Mesenchymal stem cell (in vitro differentiated cells and primary cell): ENCODE results near the gene IFFO2. TPM values are rescaled to one million over a fixed set of nuclear protein-coding genes. Genes with fewer than 3 reads are reported as not detected.
A peak's percentile ranks its signal among the peaks of the same experiment; 100 is the strongest.

Experiments
- DNase-seq: peaks from one replicate; pipeline ENCODE4 v3.0.0-alpha.2; 2013
- H2AFZ ChIP-seq: one replicate; pipeline ENCODE4 v1.6.1; 2013; ENCODE audit warnings: low read depth, mild to moderate bottlenecking, control low read depth, inconsistent platforms, low read length, moderate library complexity
- H2AK5ac ChIP-seq: 2 replicates; pipeline ENCODE4 v1.6.1; 2013; ENCODE audit warnings: low read length, moderate library complexity, mild to moderate bottlenecking, inconsistent platforms; ENCODE audit not compliant: severe bottlenecking
- H2BK120ac ChIP-seq: one replicate; pipeline ENCODE4 v1.6.1; 2013; ENCODE audit warnings: low read depth, mild to moderate bottlenecking, inconsistent platforms, low read length, moderate library complexity
- H2BK12ac ChIP-seq, 2 experiments: one replicate each; pipeline ENCODE4 v1.6.1; 2013; ENCODE audit warnings: inconsistent platforms in 2 of 2, low read length in 2 of 2, mild to moderate bottlenecking in 2 of 2, moderate library complexity in 2 of 2, control low read depth in 1 of 2
- H2BK15ac ChIP-seq: one replicate; pipeline ENCODE4 v1.6.1; 2013; ENCODE audit warnings: mild to moderate bottlenecking, low read depth, inconsistent platforms; ENCODE audit not compliant: poor library complexity, severe bottlenecking
- H2BK5ac ChIP-seq: 2 replicates; pipeline ENCODE4 v1.6.1; 2013; ENCODE audit warnings: low read depth, mild to moderate bottlenecking, low read length, control low read depth, inconsistent platforms; ENCODE audit not compliant: poor library complexity, severe bottlenecking
- H3K14ac ChIP-seq, 2 experiments: one replicate each; pipeline ENCODE4 v1.6.1; 2013; ENCODE audit warnings: inconsistent platforms in 2 of 2, low read length in 2 of 2, control low read depth in 1 of 2, mild to moderate bottlenecking in 1 of 2, moderate library complexity in 1 of 2
- H3K18ac ChIP-seq, 2 experiments: one replicate each; pipeline ENCODE4 v1.6.1; 2013; ENCODE audit warnings: inconsistent platforms in 2 of 2, low read length in 2 of 2, control low read depth in 1 of 2, low read depth in 1 of 2, mild to moderate bottlenecking in 1 of 2
- H3K23ac ChIP-seq, 2 experiments: one replicate each; pipeline ENCODE4 v1.6.1; 2013; ENCODE audit warnings: inconsistent platforms in 2 of 2, low read length in 2 of 2, mild to moderate bottlenecking in 2 of 2, moderate library complexity in 2 of 2, control low read depth in 1 of 2
- H3K27ac ChIP-seq: 2 replicates; pipeline ENCODE4 v1.5.1; 2013; ENCODE audit warnings: mild to moderate bottlenecking, moderate library complexity, low read length, control low read depth, inconsistent platforms; ENCODE audit not compliant: poor library complexity, severe bottlenecking
- H3K27me3 ChIP-seq, 2 experiments: 2 replicates each; pipeline versions ENCODE4 v1.6.1 to v1.7.0; 2013; ENCODE audit warnings: low read length in 2 of 2, mild to moderate bottlenecking in 2 of 2, moderate library complexity in 2 of 2, control low read depth in 1 of 2, inconsistent platforms in 1 of 2; ENCODE audit not compliant: control insufficient read depth in 1 of 2, insufficient read depth in 1 of 2
- H3K36me3 ChIP-seq, 2 experiments: 2 replicates each; pipeline versions ENCODE4 v1.6.1 to v1.7.0; 2013; ENCODE audit warnings: low read length in 2 of 2, control low read depth in 1 of 2, inconsistent platforms in 1 of 2, low read depth in 1 of 2, mild to moderate bottlenecking in 1 of 2; ENCODE audit not compliant: insufficient read depth in 2 of 2, control insufficient read depth in 1 of 2
- H3K4ac ChIP-seq, 2 experiments: one replicate each; pipeline ENCODE4 v1.6.1; 2013; ENCODE audit warnings: inconsistent platforms in 2 of 2, low read length in 2 of 2, mild to moderate bottlenecking in 2 of 2, moderate library complexity in 2 of 2, control low read depth in 1 of 2, low read depth in 1 of 2
- H3K4me1 ChIP-seq: 2 replicates; pipeline ENCODE4 v1.6.1; 2013; ENCODE audit warnings: low read depth, low read length, control low read depth; ENCODE audit not compliant: control insufficient read depth, insufficient read depth
- H3K4me2 ChIP-seq: 2 replicates; pipeline ENCODE4 v1.6.1; 2013; ENCODE audit warnings: low read length, mild to moderate bottlenecking, inconsistent platforms; ENCODE audit not compliant: poor library complexity, severe bottlenecking
- H3K4me3 ChIP-seq, 2 experiments: 2 replicates each; pipeline versions ENCODE4 v1.5.1 to v1.7.0; 2013; ENCODE audit warnings: low read length in 2 of 2, mild to moderate bottlenecking in 2 of 2, control low read depth in 1 of 2, low read depth in 1 of 2; ENCODE audit not compliant: insufficient read depth in 1 of 2
- H3K79me1 ChIP-seq: replicated peaks from 2 replicates; pipeline ENCODE4 v1.6.1; 2013; ENCODE audit warnings: mild to moderate bottlenecking, control low read depth, low read length, inconsistent platforms; ENCODE audit not compliant: poor library complexity, severe bottlenecking
- H3K9ac ChIP-seq: 2 replicates; pipeline ENCODE4 v1.7.0; 2013; ENCODE audit warnings: mild to moderate bottlenecking, low read length, moderate library complexity
- H3K9me3 ChIP-seq: 2 replicates; pipeline ENCODE4 v1.7.0; 2013; ENCODE audit warnings: mild to moderate bottlenecking, low read length; ENCODE audit not compliant: control insufficient read depth
- H4K8ac ChIP-seq: one replicate; pipeline ENCODE4 v1.6.1; 2013; ENCODE audit warnings: inconsistent platforms, mild to moderate bottlenecking, low read length, moderate library complexity
- H4K91ac ChIP-seq: one replicate; pipeline ENCODE4 v1.6.1; 2013; ENCODE audit warnings: mild to moderate bottlenecking, low read length, inconsistent platforms
- WGBS: methylation state at CpG from one replicate; pipeline ENCODE4 v1.1.7; 2013; ENCODE audit warnings: mixed read lengths; 5-methylcytosine and 5-hydroxymethylcytosine counted together
- polyA plus RNA-seq, 2 experiments: library from polyadenylated mRNA; stranded (reverse); fragments of 200-250 nt; gene quantifications; one replicate each; pipeline ENCODE4 v1.2.3, GENCODE V29; 2013

IFFO2 gene
- polyA plus RNA-seq (2013, experiment 1 of 2) = 8.7 TPM
- 8.3 TPM for polyA plus RNA-seq (2013, experiment 2 of 2)

DNA sequence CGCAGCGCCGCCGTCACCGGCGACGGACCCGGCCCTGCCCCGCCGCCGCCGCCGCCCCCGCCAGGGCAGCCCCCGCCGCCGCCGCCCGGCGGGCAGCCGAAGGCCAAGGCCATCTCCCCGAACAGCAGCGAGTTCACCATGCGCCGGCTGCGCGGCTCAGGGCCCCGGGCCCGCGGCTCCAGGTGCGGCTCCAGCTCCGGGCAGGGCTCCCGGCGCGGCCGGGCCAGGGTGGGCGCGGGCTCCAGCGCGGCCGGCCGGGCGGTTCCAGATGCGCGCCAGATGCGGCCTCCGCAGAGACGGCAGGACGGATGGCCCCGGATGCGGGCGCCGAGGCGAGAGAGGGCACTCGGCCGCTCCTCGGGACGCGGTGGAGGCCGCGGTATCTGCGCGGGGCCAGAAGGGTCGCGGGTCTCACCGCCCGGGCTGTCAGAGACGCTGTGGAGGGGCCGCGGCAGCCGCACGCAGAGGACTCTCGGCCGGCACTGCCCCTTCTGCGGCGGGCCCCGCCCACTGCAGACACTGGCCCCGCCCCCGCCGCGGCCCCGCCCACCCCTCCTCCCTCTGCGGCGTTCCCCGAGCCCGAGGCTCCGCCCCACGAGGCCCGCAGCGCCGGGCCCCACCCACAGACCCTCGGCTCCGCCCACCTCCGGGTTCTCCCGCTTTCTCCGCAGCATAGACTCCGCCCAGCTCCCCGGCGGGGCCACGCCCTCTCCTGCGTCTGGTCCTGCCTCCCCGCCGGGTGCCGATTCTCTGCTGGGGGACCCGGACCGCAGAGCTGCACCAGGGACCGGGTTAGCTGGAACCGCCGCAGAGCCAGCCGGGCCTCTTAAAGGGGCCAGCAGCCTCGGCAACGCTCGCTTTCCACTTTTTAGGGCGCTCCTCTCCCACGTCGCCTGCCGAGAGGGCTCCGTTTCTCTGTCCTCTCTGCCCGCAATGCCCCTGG lies at the start of gene IFFO2:
TSS of gene IFFO2 (minus strand) at position 484 of the 943 bp plus-strand sequence. CDS start at position 140, 344 bp downstream.
- Histone ChIP-seq H3K27me3 (peaks cover 5 to 13% of the 10 kb centered on the region in 2 experiments), H2AK5ac (no peak within 1 kb of the TSS), H2BK12ac (peak within 1 kb of the TSS in 1 of 2 experiments; percentile 84), H3K9ac (peak within 1 kb of the TSS; percentile 91), H3K14ac (peak within 1 kb of the TSS; percentile 48 to 99), H3K4me2 (peak within 1 kb of the TSS; percentile 75), H3K27ac (peak within 1 kb of the TSS; percentile 43), H3K4ac (peak within 1 kb of the TSS; percentile 12 to 93), H2BK15ac (peak within 1 kb of the TSS; percentile 17), H3K18ac (peak within 1 kb of the TSS; percentile 95 to 97), H4K91ac (peak within 1 kb of the TSS; percentile 64), H3K36me3 (peaks cover 0 to 4% of the 10 kb centered on the region in 2 experiments), H4K8ac (peak within 1 kb of the TSS; percentile 86), H2AFZ (peak within 1 kb of the TSS; percentile 56), H2BK5ac (peak within 1 kb of the TSS; percentile 60), H3K9me3 (no peaks in the 10 kb centered on the region), H2BK120ac (peak within 1 kb of the TSS; percentile 82), H3K23ac (peak within 1 kb of the TSS in 1 of 2 experiments; percentile 92), H3K79me1 (no peaks in the 10 kb centered on the region), H3K4me3 (peak within 1 kb of the TSS; percentile 83 to 89), H3K4me1 (peaks cover 32% of the 10 kb centered on the region)
- under 1% methylated on average over 74 of the region's 119 CpGs for WGBS
- DNase-seq = peak; percentile 93

DNA sequence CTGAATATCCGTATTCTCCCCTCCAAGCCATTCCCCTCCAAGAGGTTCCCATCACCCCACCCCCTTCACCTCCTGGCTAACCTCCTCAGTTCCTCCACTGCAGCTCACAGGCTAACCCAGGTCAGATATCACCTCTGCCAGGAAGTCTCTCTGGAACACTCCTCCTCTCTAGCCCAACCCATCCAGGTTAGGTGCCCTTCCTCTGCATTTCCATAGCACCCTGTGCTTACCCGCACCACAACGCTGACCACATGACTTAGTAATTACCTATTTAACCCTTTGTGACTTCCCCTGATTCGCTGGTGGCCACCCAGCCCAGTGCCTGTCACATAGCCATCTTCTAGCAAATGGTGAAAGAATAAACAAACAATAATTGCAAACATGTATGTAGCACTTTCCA lies 49.5 kb upstream of the IFFO2 start:
- Histone ChIP-seq H3K23ac (no peak overlapping the region), H4K91ac (no peak overlapping the region), H3K18ac (peak overlapping the region in 1 of 2 experiments; percentile 41), H3K4me1 (peaks cover 19% of the 10 kb centered on the region), H3K4me3 (no peak overlapping the region), H4K8ac (no peak overlapping the region), H2BK120ac (no peak overlapping the region), H3K79me1 (no peaks in the 10 kb centered on the region), H2BK15ac (no peak overlapping the region), H3K27ac (no peak overlapping the region), H3K27me3 (no peaks in the 10 kb centered on the region), H3K14ac (no peak overlapping the region), H2BK12ac (no peak overlapping the region), H3K4me2 (no peak overlapping the region), H2AK5ac (peak overlapping the region; percentile 9), H3K9me3 (peaks cover 32% of the 10 kb centered on the region), H3K36me3 (no peaks in the 10 kb centered on the region), H3K9ac (no peak overlapping the region), H2AFZ (no peak overlapping the region), H3K4ac (no peak overlapping the region), H2BK5ac (no peak overlapping the region)
- WGBS = 48% methylated on average over 4 of the region's 4 CpGs
- DNase-seq = no peak

DNA sequence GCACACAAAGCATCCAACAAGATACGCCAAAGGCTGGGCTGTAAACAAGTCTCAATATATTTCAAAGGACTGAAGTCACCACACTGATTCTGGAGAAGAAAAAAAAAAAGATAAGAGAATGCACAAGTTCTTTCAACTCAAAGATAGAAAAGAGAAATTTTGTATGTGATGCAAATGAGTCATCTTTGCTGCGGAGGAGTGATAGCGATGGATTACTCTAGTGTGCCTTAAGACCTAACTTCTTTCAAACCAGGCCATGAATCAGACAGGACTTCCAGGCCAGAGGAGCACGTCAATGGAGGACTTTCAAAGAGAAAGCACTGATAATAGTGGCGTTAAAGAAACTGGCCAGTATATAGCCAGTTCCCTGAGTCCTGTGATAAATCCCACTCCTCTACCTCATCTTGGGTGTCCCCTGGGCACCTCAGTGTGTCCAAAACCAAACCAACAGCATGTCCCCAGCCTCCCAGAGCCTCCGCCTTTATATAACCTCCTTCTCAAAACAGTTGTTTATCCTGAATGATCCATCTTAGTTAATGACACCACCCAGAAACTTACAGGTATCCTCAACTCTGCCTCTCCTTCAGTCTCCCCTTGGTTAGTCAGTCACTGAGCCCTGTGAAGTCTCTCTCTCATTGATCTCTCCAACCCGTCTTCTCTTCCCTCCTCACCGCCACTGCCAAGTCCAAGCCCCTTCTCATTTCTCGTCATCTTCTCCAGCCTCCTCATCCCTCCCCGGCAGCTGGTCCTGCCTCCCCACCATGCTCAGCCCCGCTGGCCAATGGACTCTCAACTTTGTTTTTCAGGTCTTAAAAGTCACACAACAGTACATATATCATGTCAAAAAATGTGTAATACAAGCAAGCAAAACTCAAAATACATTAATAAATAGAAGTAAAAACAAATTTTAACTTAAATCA lies 47.2 kb upstream of the IFFO2 start:
- no peak overlapping the region for H3K9ac ChIP-seq
- H3K4me1 ChIP-seq = peaks cover 4% of the 10 kb centered on the region
- no peaks in the 10 kb centered on the region for H3K79me1 ChIP-seq
- no peak overlapping the region for H3K4ac ChIP-seq
- no peak overlapping the region for H2BK15ac ChIP-seq
- H3K36me3 ChIP-seq = no peaks in the 10 kb centered on the region
- no peak overlapping the region for H3K23ac ChIP-seq
- no peak overlapping the region for H3K14ac ChIP-seq
- no peak overlapping the region for H4K8ac ChIP-seq
- WGBS = 95% methylated on average over 10 of the region's 11 CpGs
- H2BK5ac ChIP-seq = no peak overlapping the region
- no peak overlapping the region for H3K18ac ChIP-seq
- no peak overlapping the region for H3K4me2 ChIP-seq
- no peak overlapping the region for H3K4me3 ChIP-seq
- no peak for DNase-seq
- peaks cover 43% of the 10 kb centered on the region for H3K9me3 ChIP-seq
- H4K91ac ChIP-seq = no peak overlapping the region
- no peak overlapping the region for H2BK12ac ChIP-seq
- H2BK120ac ChIP-seq = no peak overlapping the region
- H2AK5ac ChIP-seq = no peak overlapping the region
- H3K27ac ChIP-seq = no peak overlapping the region
- no peak overlapping the region for H2AFZ ChIP-seq
- no peaks in the 10 kb centered on the region for H3K27me3 ChIP-seq
